Stomach (tissue), 19 donors: Measurements from ENCODE around the gene SYT15B. TPM values are rescaled to one million over a fixed set of nuclear protein-coding genes. Genes with fewer than 3 reads are reported as not detected.
"Not testable (repeated sequence)": the region's sequence is repeated elsewhere in the genome, so short reads cannot be mapped to it uniquely, and the experiment has no call there.

ENCODE experiments used
- DNase-seq, 2 donors: peaks; one replicate each; pipeline versions ENCODE4 v3.0.0 to v3.0.0-alpha.2; 2013 to 2019
- H3K27ac ChIP-seq, 5 donors: fragments of 200-600 bp in 4 of 5; sonication (generic) in 4 of 5; one replicate each; pipeline ENCODE4 v1.5.1; 2013 to 2019; ENCODE audit warnings: mild to moderate bottlenecking in 1 of 5, moderate library complexity in 1 of 5
- H3K27me3 ChIP-seq, 3 donors: fragments of 200-600 bp; sonication (generic); one replicate each; pipeline ENCODE4 v1.5.1; 2017 to 2019; ENCODE audit warnings: mixed run types in 1 of 3
- H3K36me3 ChIP-seq, 4 donors: fragments of 200-600 bp; sonication (generic); 1 replicate in 3 of 4; 2 replicates in 1 of 4; pipeline ENCODE4 v1.5.1; 2016 to 2019
- H3K4me1 ChIP-seq, 4 donors: fragments of 200-600 bp; sonication (generic); one replicate each; pipeline ENCODE4 v1.5.1; 2016 to 2019
- H3K4me3 ChIP-seq, 4 donors: fragments of 200-600 bp; sonication (generic) in 3 of 4; one replicate each; pipeline ENCODE4 v1.5.1; 2016 to 2019; ENCODE audit warnings: mild to moderate bottlenecking in 1 of 4
- H3K9me3 ChIP-seq, 4 donors: fragments of 200-600 bp; sonication (generic); one replicate each; pipeline ENCODE4 v1.5.1; 2016 to 2019
- WGBS, 5 donors: extraction: QIAGEN DNeasy Blood & Tissue Kit in 3 of 5; methylation state at CpG; one replicate each; pipeline versions ENCODE4 v1.1.5 to v1.1.7; 2013 to 2018; 5-methylcytosine and 5-hydroxymethylcytosine counted together
- intact Hi-C: fragments of 100-400 bp; cut with DNase I; formaldehyde crosslinking; loops from one replicate; pipeline ENCODE4 v1.15.1; 2023; ENCODE audit warnings: low total_unique reads
- long read RNA-seq, 10 donors: transcript quantifications; one replicate each; lab custom pipeline, GENCODE V29; 2026
- polyA plus RNA-seq, 3 donors: library from polyadenylated mRNA; stranded (reverse); fragments of 200-250 nt; gene quantifications; one replicate each; pipeline ENCODE4 v1.2.3, GENCODE V29; 2013
- total RNA-seq, 5 donors: library from RNA; depleted of rRNA; stranded (reverse); fragments of >200 nt; gene quantifications; one replicate each; pipeline versions ENCODE4 v1.1.0 to v1.2.3, GENCODE V29; 2014 to 2016
- TF ChIP-seq, protein P1 (sequence below), 7 experiments: fragments of 450-650 bp in 4 of 7; fragments of 200-600 bp in 3 of 7; sonication (generic) in 3 of 7; IDR thresholded peaks; one replicate each; pipeline ENCODE4 v1.5.1; 2016 to 2019; ENCODE audit warnings: antibody characterized with exemption in 7 of 7, control low read depth in 2 of 7, mild to moderate bottlenecking in 1 of 7
- donor health status: healthy with polysubstance abuse.
- donor health status: Bipolar disorder and iron deficiency.
- donor health status: healthy.

SYT15B gene
- total RNA-seq (under 1 TPM in 1 of 5 donors, not detected in 4; 0.73 TPM), polyA plus RNA-seq (under 1 TPM in 2 of 3 donors, not detected in 1; 0.20 to 0.31 TPM)
- long read RNA-seq, donor 1: 0 reads
- long read RNA-seq, donor 2: 0 reads
- long read RNA-seq, donor 3: 0 reads
- long read RNA-seq, donor 4: 0 reads
- long read RNA-seq, donor 5: 0 reads
- long read RNA-seq, donor 6: 0 reads
- long read RNA-seq, donor 7: 0 reads
- long read RNA-seq, donor 8: 0 reads
- long read RNA-seq, donor 9: 0 reads
- long read RNA-seq, donor 10: 0 reads

DNA sequence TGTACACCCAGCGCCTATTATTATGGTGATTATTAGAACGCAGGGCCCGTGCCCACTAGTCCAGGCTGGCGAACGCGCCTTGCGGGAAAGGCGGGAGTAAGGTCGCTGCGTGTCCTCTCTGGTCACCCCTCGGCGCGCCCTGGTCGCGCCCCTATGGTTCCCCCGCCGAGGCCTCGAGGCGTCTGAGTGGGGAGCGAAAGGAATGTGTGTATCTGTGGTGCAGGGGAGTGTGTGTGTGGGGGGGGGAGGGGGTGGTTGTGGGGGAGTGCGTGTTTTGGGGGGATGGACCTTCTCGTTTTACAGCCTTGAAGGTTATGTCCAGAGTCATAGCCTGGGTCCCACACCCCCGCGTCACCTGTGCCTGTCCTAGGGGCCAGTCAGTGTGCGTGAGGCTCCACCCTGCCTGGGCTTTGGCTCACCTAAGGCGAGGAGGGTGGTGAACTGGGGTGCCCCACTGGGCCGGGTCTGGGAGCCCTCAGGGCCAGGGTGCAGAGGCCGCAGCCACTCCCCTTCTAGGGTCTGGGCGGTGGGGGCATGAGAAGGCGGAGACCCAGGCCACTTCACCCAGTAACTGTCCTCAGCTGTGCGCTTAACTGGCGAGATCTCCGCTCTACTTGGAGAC, at the start of gene SYT15B:
Gene SYT15B (minus strand): TSS at position 39 of the 622 bp plus-strand sequence. CDS start 952 bp downstream, outside the sequence.
- H3K36me3 ChIP-seq, intact Hi-C loops, H3K27ac ChIP-seq, DNase-seq, H3K9me3 ChIP-seq, H3K4me1 ChIP-seq: not testable (repeated sequence)
- Histone ChIP-seq H3K27me3 (peaks cover 0 to 15% (median 0%) of the 10 kb centered on the region in 3 donors), H3K4me3 (peak within 1 kb of the TSS; percentile 12 to 41 (median 18))
- 43 to 60% (median 55%) methylated on average over 7 to 26 of the region's 33 CpGs for WGBS, 5 donors

DNA sequence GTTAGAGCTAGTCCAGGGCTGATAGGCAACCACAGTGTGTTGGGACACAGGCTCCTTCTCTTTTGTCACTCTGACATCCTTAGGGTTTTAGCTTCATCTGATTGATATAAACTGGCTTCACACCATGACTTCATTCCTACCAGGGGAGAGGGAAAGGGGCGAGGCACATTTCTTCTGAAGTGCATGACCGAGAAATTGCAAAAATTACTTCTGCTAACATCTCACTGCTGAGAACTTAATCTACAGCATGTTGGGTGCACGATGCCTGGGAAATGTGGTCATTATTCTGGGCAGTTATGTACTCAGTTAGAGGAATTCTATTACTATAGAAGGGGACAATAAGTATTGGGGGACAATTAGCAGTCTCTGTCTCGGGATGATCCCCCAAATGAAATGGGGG, 16.2 kb upstream of the SYT15B start:
- intact Hi-C loops, H3K27ac ChIP-seq, H3K36me3 ChIP-seq, H3K4me1 ChIP-seq, H3K9me3 ChIP-seq, DNase-seq, H3K4me3 ChIP-seq, H3K27me3 ChIP-seq: not testable (repeated sequence)
- WGBS, 5 donors: 59 to 69% (median 61%) methylated on average over 2 to 3 of the region's 4 CpGs; no CpG with 5 or more reads in 2 of the 5 donors

DNA sequence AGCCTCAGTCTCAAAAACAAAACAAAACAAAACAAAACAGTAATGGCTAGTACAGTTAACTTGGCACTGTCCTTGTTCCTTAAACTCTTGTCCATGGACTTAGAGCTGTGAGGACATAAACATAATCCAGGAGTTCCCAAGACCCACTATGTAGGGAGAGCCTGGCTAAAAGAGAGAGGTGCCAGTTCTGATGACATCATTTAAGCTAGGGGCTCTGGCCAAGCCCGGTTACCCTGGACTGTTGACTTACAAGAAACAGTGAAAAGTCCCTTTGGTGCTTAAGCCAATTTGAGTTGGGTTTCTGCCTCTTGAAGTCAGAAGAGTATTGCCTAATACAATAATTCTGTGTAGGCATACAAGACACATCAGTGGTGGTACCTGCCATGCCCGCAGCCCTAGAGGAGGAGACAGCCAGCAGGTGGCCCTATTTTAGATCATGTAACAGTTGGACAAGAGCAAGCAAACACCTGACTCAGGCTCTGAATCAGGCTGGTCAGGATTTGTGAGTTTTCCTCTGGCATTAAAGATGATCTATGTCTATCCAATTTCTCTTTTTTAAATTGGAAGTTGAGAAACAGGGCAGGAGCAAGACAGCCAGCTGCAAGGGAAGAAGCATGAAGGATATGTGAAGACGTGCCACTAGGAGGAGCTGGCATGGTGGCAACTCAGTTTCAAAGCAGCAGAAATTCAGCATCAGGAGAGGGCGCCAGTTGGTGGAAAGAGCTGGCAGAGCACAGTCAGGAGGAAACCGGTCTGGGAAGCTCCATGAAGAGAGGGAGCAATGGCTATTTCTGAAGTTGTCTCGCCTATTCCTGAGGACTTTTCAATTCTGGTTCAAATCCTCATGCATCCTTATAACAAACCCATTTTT, 12.2 kb upstream of the SYT15B start:
- H3K4me1 ChIP-seq, H3K9me3 ChIP-seq, H3K36me3 ChIP-seq, H3K4me3 ChIP-seq, H3K27me3 ChIP-seq, H3K27ac ChIP-seq, intact Hi-C loops: not testable (repeated sequence)
- 8 to 21% (median 13%) methylated on average over 4 of the region's 6 CpGs for WGBS, 5 donors
- TF ChIP-seq, protein P1, sequence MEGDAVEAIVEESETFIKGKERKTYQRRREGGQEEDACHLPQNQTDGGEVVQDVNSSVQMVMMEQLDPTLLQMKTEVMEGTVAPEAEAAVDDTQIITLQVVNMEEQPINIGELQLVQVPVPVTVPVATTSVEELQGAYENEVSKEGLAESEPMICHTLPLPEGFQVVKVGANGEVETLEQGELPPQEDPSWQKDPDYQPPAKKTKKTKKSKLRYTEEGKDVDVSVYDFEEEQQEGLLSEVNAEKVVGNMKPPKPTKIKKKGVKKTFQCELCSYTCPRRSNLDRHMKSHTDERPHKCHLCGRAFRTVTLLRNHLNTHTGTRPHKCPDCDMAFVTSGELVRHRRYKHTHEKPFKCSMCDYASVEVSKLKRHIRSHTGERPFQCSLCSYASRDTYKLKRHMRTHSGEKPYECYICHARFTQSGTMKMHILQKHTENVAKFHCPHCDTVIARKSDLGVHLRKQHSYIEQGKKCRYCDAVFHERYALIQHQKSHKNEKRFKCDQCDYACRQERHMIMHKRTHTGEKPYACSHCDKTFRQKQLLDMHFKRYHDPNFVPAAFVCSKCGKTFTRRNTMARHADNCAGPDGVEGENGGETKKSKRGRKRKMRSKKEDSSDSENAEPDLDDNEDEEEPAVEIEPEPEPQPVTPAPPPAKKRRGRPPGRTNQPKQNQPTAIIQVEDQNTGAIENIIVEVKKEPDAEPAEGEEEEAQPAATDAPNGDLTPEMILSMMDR (IDR thresholded peaks at IDR 0.05): peak in 5 of 7 experiments; percentile 14 to 51 (median 29)
- peak; percentile 70 to 84 for DNase-seq

DNA sequence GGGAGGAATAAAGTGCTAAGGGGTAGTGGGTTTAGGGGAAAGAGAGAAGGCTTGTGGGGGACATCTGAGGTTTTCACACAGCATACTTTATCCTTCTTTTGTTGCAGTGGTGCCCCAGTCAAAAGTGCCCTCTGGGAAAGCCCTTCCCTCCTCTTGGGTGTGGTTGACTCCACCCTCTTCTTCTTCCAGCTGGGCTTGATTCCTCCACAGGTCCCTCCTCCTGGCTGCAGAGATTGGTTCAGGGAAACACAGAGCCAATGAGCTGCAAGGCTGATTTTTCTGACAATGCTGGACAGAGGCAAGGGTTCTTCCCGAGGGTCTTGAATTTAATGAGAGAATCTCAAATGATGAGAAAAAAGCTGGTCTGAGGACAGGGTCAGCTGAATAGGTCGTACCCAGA, 7.4 kb upstream of the SYT15B start:
- H3K4me3 ChIP-seq, intact Hi-C loops, H3K9me3 ChIP-seq, H3K27me3 ChIP-seq, H3K27ac ChIP-seq, DNase-seq, H3K36me3 ChIP-seq, H3K4me1 ChIP-seq: not testable (repeated sequence)
- no CpG with 5 or more reads among the region's 2 CpGs for WGBS, 5 donors

DNA sequence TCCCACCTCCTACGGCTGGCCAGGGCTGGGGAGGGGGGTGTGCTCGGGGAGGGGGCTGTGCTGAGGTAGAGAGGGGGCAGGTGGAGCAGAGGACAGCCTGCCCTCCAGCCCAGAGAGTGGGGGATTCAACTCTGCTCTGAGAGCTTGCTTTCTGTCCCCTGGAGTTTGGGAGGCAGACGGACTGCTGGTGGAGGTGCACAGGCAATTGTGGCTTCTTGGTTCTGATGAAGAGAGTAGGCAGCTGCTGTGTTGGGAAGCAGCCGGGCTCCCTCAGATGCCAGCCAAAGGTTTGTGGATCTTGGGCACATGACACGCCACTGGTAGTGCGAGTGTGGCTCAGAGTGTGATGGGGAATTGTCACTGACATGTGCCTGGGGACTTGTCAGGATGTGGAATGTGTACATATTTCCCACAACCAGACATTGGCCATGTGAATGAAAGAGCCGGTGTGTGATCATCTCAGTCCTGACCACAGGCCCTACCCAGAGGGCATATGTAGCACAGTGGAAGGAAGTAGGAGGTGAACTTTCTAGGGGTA, 5.3 kb upstream of the SYT15B start:
- H3K9me3 ChIP-seq, intact Hi-C loops, H3K36me3 ChIP-seq, H3K27ac ChIP-seq, H3K4me3 ChIP-seq, H3K4me1 ChIP-seq, H3K27me3 ChIP-seq, DNase-seq: not testable (repeated sequence)
- 65 to 80% (median 74%) methylated on average over 1 to 6 of the region's 7 CpGs for WGBS, 5 donors

DNA sequence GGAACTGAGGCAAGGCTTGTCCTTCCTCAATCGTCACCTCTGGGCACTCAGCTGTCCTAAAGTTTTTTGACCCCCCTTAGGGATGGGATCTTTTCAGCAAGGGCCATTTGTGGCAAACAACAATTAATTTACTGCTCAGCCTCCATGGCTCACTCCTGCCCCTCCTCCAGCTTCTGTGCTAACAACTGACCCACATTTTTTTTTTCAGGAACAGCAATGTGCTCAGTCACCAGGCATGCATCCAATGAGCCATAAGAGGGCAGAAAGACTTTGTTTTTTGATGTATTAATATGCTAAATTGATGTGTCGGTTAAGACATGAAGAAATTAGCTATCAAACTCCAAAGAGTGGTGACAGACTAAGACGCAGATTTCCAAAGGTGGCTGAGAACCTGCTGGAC, 4.7 kb upstream of the SYT15B start:
- H3K4me3 ChIP-seq, H3K27ac ChIP-seq, H3K9me3 ChIP-seq, intact Hi-C loops, H3K27me3 ChIP-seq, H3K4me1 ChIP-seq, H3K36me3 ChIP-seq: not testable (repeated sequence)
- WGBS, 5 donors: 60 to 80% (median 75%) methylated on average over 1 to 2 of the region's 3 CpGs; no CpG with 5 or more reads in 1 of the 5 donors
- DNase-seq: peak in 1 of 2 donors; percentile 21

DNA sequence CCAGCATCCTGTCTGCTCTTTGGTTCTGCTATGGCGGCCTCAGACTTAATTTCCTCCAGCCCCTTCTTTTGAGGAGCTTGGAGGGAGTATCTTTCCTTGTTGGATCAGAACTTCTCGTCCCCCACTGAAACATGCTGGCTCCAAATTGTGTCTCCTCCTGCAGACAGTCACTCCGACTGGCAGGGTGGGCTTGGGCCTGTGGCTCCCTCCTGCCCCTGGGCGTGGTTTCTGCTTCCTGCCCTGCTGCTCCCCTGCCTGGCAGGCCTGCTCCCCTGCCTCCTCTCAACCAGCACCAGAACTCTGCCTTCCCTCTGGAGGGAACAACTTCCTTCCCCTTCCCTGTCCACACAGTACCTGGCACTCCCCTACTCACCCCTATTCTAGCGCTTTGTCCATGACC, 3.8 kb upstream of the SYT15B start:
- H3K4me3 ChIP-seq, H3K4me1 ChIP-seq, intact Hi-C loops, H3K36me3 ChIP-seq, H3K9me3 ChIP-seq, H3K27ac ChIP-seq, DNase-seq: not testable (repeated sequence)
- peaks cover 0 to 15% (median 0%) of the 10 kb centered on the region in 3 donors for H3K27me3 ChIP-seq
- WGBS, 5 donors: 57 to 79% (median 72%) methylated on average over 2 to 4 of the region's 5 CpGs

DNA sequence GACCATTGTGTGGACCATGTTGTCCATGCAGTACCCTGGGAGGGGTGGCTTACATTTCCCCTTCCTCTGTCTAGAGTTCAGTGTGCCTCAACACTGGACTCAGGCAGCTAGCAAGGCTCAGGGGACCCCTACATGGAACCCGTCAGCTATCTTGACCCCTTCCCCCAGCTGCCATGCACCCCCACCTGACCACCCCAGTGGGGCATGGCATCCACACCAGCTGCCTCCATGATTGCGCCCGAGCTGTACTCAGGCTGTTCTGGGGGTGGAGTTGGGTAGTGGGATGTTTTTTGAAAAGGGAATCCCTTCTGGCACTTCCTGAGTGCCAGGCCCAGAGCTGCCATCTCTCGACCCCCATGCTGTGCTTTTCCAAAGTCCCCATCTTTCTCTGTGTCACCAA, 1.8 kb upstream of the SYT15B start:
- H3K4me3 ChIP-seq, H3K9me3 ChIP-seq, intact Hi-C loops, H3K36me3 ChIP-seq, DNase-seq, H3K27ac ChIP-seq, H3K4me1 ChIP-seq: not testable (repeated sequence)
- WGBS, 5 donors: 93 to 100% (median 98%) methylated on average over 1 to 3 of the region's 4 CpGs; no CpG with 5 or more reads in 1 of the 5 donors
- peaks cover 0 to 15% (median 0%) of the 10 kb centered on the region in 3 donors for H3K27me3 ChIP-seq

DNA sequence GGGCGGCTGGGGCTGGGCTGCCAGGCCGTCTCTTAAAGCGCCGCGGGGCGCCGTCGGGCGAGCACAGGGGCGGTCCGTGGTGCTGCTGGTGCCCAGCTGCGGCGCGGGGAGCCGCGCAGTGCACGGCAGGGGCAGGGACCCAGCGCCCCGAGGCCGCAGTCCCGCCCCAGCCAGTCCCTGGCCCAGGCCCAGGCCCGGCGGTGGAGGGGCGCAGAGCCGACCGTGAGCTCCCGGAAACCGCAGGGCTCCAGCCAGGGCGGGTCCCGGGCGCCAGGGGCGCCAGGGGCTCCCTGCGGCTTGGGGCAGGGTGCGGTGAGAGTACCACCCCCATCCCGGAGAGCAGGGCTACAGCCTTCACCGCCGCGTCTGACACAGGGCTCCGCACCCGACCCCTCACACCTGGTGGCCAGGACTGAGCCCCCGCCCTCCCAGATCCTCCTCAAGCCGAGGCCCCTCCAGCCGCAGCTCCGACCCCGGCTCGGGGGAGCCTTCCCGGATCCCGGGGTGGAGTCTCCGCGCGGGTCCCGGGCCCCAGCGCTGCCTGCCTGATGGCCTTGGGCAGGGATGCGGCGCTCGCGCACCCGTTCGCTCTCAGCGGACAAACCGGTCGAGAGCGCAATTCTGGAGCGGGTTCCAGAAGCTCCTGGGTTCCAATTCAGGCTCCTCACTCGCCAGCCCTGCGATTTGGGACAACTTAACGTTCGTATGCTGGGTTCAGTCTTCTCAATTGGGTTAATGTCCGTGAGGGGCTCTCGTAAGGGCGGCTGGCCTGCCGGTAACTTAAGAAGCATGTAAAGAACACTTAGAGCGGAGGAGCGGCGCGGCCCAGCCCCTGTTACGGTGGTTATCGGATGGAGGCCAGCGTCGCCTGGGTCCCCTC, 478 bp downstream of the SYT15B start:
- H3K36me3 ChIP-seq, intact Hi-C loops, H3K4me1 ChIP-seq, H3K9me3 ChIP-seq, H3K27ac ChIP-seq: not testable (repeated sequence)
- H3K27me3 ChIP-seq: peaks cover 0 to 15% (median 0%) of the 10 kb centered on the region in 3 donors
- DNase-seq: peak in 1 of 2 donors; percentile 11
- peak overlapping the region; percentile 12 to 41 (median 18) for H3K4me3 ChIP-seq
- WGBS, 5 donors: 4 to 16% (median 6%) methylated on average over 11 to 50 of the region's 80 CpGs
